Measurements from ENCODE around the gene TAS1R1. TPM values are rescaled to one million over a fixed set of nuclear protein-coding genes. Genes with fewer than 3 reads are reported as not detected.

Gene TAS1R1
- total and polyA plus RNA-seq, 9 of the 15 experiments (the other 6 are each of a cell fraction or from before 2014, with no cell fraction given) = 0.06 TPM; not detected in 8

- Histone ChIP-seq H3K4me1 (replicated peaks in 1 of 2; ENCODE audit: control insufficient read depth in 2 of 2, insufficient read depth in 2 of 2, low read length in 2 of 2) (peaks cover 12 to 46% of the 10 kb centered on the region in 2 experiments; a peak in 4 of 5 replicates), H3K36me3 (ENCODE audit: control insufficient read depth, insufficient read depth, low read length) (peaks cover 71% of the 10 kb centered on the region), H3K9me1 (ENCODE audit: control insufficient read depth, insufficient read depth, low read length) (no peaks in the 10 kb centered on the region), H3K79me2 (ENCODE audit: control insufficient read depth, insufficient read depth, low read length) (peaks cover 36% of the 10 kb centered on the region), H3K9me3 (replicated peaks; ENCODE audit: control insufficient read depth, insufficient read depth, low read depth, low read length) (no peaks in the 10 kb centered on the region), H3K27ac (ENCODE audit: extremely low read depth, low read depth, low read length) (no peak overlapping the region), H3K4me2 (ENCODE audit: insufficient read depth, low read length) (no peak overlapping the region), H3K4me3 (no peak overlapping the region), H3K27me3 (ENCODE audit: control insufficient read depth in 2 of 2, insufficient read depth in 2 of 2, low read length in 2 of 2) (no peaks in the 10 kb centered on the region), H3K9ac (ENCODE audit: insufficient read depth in 1 of 2, low read depth in 2 of 2, low read length in 2 of 2) (peak overlapping the region in 1 of 2 experiments; percentile 68; a peak in 2 of 4 replicates), H4K20me1 (replicated peaks; ENCODE audit: control insufficient read depth, insufficient read depth, low read length) (peaks cover 14% of the 10 kb centered on the region; the same call in 1 of the 2 replicates), H2AFZ (ENCODE audit: low read depth, low read length) (no peak overlapping the region)
- ATAC-seq (no peak), DNase-seq (ENCODE audit: extremely low read depth in 1 of 4, low spot score in 3 of 4) (no peak), FAIRE-seq (no peak)
- ChIA-PET POLR2A (interaction anchor here (2.1 kb wide), 1 partner anchor 24 kb away, joined by 6 read pairs; no protein-coding TSS in a partner anchor), CTCF (ENCODE audit: low intra/inter-chr PET ratio) (no interaction called here)
- WGBS (ENCODE audit: insufficient coverage, low coverage, missing lambda C conversion rate) = 93% methylated on average over 21 of the region's 21 CpGs
- BruUV-seq (replicated peaks) = no TSS peak
- intact Hi-C loops (cut with micrococcal nuclease) = loop anchor here (2.0 kb wide), 1 partner anchor 15 kb away; the partner anchor contains the start of gene PHF13
- in situ Hi-C loops (cut with MboI) = no loop called here
- TF ChIP-seq PRDM10 (IDR thresholded peaks at IDR 0.05; ENCODE audit: partially characterized antibody) (no peak), CBFA2T3 (IDR thresholded peaks at IDR 0.05) (no peak), ZNF133 (CRISPR knock-in tag; IDR thresholded peaks at IDR 0.05) (no peak), ZNF324 (CRISPR knock-in tag; IDR thresholded peaks at IDR 0.05) (no peak), SMAD3 (CRISPR knock-in tag; conservative IDR thresholded peaks at IDR 0.05) (no peak), SRSF3 (IDR thresholded peaks at IDR 0.05; ENCODE audit: insufficient read depth, low read length) (no peak), ZNF140 (CRISPR knock-in tag; IDR thresholded peaks at IDR 0.05) (no peak), NELFE (IDR thresholded peaks at IDR 0.05; ENCODE audit: insufficient read depth, insufficient read length) (no peak), HES1 (IDR thresholded peaks at IDR 0.05; ENCODE audit: low read depth) (no peak), SFPQ (IDR thresholded peaks at IDR 0.05; ENCODE audit: low read depth, low read length) (no peak), SMARCA4 (IDR thresholded peaks at IDR 0.05) (no peak), ATF6 (CRISPR knock-in tag; IDR thresholded peaks at IDR 0.05) (no peak), RBM25 (IDR thresholded peaks at IDR 0.05; ENCODE audit: low read depth, low read length, severe bottlenecking) (no peak), GATA2 (CRISPR knock-in tag; IDR thresholded peaks at IDR 0.05) (no peak)
Measured at GRCh38 chr1:6627841-6628545, 72.9 kb downstream of the TAS1R1 start.
